ENCODE measurements around the gene BGN. TPM values are rescaled to one million over a fixed set of nuclear protein-coding genes. Genes with fewer than 3 reads are reported as not detected.

BGN gene
- total RNA-seq, 1 experiment from 2014 or later: not detected

DNA sequence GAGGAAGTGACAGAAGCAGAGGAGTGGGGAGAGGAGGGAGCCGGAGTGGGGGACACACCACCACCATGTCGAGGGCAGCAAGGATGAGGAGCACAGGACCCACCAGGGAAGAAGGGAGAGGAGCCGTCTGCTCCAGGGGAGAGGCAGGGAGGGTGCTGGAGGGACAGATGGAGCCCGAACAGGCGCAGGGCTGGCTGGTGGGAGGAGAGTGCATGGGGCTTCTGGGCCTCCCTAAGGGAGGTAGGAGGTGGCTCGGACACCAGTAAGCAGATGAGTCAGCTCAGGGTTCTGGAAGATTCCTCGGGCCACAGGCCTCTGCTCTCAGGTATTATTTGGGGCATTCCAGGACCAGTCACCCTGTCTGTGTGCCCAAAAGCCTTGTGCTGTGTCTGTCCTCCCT lies 52.4 kb downstream of the BGN start:
- in situ Hi-C loops (cut with HindIII; ENCODE audit: low sequenced_read_pairs): no loop called here
- no peak for DNase-seq (ENCODE audit: low spot score)

DNA sequence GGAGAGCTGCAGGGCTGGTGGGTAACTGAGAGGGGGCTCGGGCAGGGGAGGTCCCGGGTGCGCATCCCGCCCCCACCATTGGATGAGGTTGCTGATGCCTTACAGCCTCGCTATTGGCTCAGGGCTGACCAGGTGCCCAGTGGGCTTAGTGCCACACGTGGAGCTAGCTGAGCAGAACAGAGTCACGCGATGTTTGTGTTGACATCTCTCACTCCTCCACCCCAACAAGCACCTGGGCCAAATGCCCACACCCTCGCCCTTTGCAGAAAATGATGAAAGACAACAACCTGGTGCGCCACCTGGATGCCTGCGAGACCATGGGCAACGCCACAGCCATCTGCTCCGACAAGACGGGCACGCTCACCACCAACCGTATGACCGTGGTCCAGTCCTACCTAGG lies 54.5 kb downstream of the BGN start:
- in situ Hi-C loops (cut with HindIII; ENCODE audit: low sequenced_read_pairs): no loop called here
- DNase-seq (ENCODE audit: low spot score): peak; percentile 85

DNA sequence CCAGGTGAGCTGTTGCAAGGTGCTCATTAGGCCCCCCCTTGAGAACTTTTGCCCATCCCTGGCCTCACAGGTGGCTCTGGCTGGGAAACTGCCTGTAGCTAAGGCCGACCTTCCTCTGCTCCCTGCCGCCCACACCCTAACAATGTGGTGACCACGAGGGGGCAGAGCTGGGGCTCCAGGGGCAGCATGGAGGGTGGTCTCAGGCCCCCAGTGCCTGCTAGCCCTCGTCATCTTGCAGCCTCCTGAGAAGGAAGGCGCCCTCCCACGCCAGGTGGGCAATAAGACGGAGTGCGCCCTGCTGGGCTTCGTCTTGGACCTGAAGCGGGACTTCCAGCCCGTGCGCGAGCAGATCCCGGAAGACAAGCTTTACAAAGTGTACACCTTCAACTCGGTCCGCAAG lies 55.0 kb downstream of the BGN start:
- in situ Hi-C loops (cut with HindIII; ENCODE audit: low sequenced_read_pairs): no loop called here
- no peak for DNase-seq (ENCODE audit: low spot score)

DNA sequence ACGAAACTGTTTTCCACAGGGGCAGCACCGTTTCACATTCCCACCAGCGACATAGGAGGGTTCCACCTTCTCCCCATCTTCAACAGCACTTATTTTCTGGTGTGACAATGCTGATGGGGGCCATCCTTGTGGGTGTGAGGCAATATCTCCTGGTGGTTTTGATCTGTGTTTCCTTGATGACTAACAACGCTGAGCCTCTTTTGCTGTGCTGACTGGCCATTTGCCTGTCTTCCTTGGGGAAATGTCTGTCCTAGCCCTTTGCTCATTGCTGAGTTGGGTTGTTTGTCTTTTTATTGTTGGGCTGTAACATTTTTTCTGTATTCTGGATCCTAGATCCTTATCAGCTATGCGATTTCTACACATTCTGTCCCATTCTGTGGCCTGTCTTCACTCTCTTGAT lies 56.4 kb downstream of the BGN start:
- in situ Hi-C loops (cut with HindIII; ENCODE audit: low sequenced_read_pairs): no loop called here
- no peak for DNase-seq (ENCODE audit: low spot score)

DNA sequence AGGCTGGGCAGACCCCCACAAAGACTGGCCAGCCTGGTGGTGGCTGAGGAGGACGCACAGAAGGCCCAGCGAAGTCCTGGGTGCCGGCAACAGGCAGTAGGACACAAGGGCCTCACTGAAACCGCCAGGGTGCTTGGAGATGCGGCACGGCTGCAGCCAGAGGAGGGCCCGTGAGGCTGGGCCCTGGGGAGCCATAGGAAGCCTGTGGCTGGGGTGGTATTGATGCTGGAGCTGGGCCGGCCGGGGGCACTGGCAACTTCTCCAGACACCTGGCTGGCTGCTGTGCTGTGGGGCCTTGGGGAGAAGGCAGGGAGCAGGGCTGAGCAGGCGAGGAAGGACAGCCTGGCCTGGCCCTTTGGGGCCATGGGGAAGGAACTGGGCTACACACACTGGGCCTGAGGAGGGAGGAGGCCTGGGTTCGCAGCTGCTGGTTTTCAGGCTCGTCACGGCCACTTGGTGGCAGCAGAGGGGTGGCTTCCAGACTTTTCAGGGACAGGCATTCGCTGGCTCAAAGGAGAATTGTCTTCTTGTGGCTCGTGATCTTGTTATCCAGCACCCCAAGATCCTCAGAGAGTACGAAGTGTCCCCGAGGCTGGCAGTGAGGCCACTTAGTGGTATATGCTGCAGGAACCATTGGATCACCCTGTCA lies 59.9 kb downstream of the BGN start:
- peak; percentile 81 for DNase-seq (ENCODE audit: low spot score)
- in situ Hi-C loops (cut with HindIII; ENCODE audit: low sequenced_read_pairs): no loop called here

DNA sequence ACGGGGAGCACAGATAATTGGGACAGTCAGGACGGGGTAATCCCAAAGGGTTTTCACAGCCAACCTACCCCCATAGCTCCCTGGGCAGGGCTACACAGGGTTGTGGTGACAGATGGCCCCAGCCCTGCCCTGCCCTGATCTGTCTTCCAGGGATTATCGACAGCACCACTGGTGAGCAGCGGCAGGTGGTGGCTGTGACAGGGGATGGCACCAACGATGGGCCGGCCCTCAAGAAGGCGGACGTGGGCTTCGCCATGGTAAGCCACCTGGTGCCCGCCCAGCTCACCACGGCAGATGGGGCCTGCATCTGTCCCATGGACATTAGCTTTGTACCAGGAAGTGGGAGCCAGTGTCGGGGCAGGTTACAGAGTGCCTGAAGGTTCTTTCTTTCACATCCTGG lies 62.0 kb downstream of the BGN start:
- in situ Hi-C loops (cut with HindIII; ENCODE audit: low sequenced_read_pairs): no loop called here
- DNase-seq (ENCODE audit: low spot score): no peak

DNA sequence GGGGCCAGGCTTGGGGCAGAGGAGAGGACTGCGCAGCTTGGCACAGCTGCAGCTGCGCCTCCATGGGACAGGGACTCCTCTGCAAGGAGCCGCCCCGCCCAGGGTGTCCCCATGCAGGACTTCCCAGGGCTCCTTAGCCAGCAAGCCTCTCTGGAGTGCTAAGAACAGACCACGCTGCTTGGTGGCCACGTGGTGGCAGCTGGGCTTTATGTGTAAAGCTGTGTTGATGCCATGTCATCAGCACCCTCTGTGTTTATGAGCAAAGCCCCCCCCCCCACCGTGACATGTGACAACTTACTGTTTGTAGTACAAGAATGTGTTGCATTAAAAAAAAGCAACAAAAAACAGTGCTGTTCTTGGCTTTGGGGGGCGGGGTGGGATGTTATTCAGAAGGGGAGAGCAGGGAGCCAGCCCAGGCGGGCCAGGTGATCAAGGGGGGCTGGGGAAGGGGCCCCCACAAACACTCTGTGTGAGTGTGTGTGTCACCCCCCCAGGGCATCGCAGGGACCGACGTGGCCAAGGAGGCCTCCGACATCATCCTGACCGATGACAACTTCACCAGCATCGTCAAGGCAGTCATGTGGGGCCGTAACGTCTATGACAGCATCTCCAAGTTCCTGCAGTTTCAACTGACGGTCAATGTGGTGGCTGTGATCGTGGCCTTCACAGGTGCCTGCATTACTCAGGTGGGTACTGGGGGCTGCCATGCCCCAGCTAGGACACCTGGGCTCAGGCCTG lies 63.0 kb downstream of the BGN start:
- DNase-seq (ENCODE audit: low spot score): no peak
- in situ Hi-C loops (cut with HindIII; ENCODE audit: low sequenced_read_pairs): no loop called here

Other genes with a start within 250 kb of the BGN start
- 0.03 TPM in 1 of 2 replicates, not detected in the other for gene PNMA6F, start 173.2 kb upstream of the BGN start, total RNA-seq (2014; rRNA removed; shearing (Covaris generic))
- gene ZNF275, start 160.8 kb upstream of the BGN start, total RNA-seq (2014; rRNA removed; shearing (Covaris generic)): 1.8 and 2.9 TPM in 2 replicates
- not detected in 2 replicates for gene PNMA6E, start 93.6 kb upstream of the BGN start, total RNA-seq (2014; rRNA removed; shearing (Covaris generic))
- not detected in 2 replicates for gene ZFP92, start 83.5 kb upstream of the BGN start, total RNA-seq (2014; rRNA removed; shearing (Covaris generic))
- not detected in 2 replicates for gene TREX2, start 48.9 kb upstream of the BGN start, total RNA-seq (2014; rRNA removed; shearing (Covaris generic))
- gene HAUS7, start 24.4 kb upstream of the BGN start, total RNA-seq (2014; rRNA removed; shearing (Covaris generic)): 50.8 and 63.6 TPM in 2 replicates
- not detected in 2 replicates for gene ATP2B3, start 22.7 kb downstream of the BGN start, total RNA-seq (2014; rRNA removed; shearing (Covaris generic))
- 43.7 and 62.8 TPM in 2 replicates for gene CCNQ, start 104.2 kb downstream of the BGN start, total RNA-seq (2014; rRNA removed; shearing (Covaris generic))
- 0.20 and 2.5 TPM in 2 replicates for gene DUSP9, start 152.2 kb downstream of the BGN start, total RNA-seq (2014; rRNA removed; shearing (Covaris generic))
- 0.74 TPM in 1 of 2 replicates, not detected in the other for gene PNCK, start 178.8 kb downstream of the BGN start, total RNA-seq (2014; rRNA removed; shearing (Covaris generic))
- 13.1 and 14.5 TPM in 2 replicates for gene SLC6A8, start 192.9 kb downstream of the BGN start, total RNA-seq (2014; rRNA removed; shearing (Covaris generic))
- gene BCAP31, start 229.4 kb downstream of the BGN start, total RNA-seq (2014; rRNA removed; shearing (Covaris generic)): 132 and 202 TPM in 2 replicates
- 5.3 and 6.8 TPM in 2 replicates for gene ABCD1, start 229.9 kb downstream of the BGN start, total RNA-seq (2014; rRNA removed; shearing (Covaris generic))

Data from G401 (cell line).